Natural killer cell treated with Interleukin-12 subunit alpha and Interleukin-12 subunit beta and Interleukin-15 and Interleukin-18, amount 100 ng/mL, for 72 hours (primary cell): Measurements from ENCODE around the gene PSMD4. TPM values are rescaled to one million over a fixed set of nuclear protein-coding genes. Genes with fewer than 3 reads are reported as not detected.

Experiments used
- ATAC-seq, 2 donors: fragments of 150-1000 bp; cut with Tn5 transposase in 1 of 2; sonication (Bioruptor Pico), chemical (Tn5 transposase) in 1 of 2; 2 replicates each; pipeline ENCODE4 v1.10.0; 2021
- DNase-seq: peaks from one replicate; pipeline ENCODE4 v3.0.0; 2022; ENCODE audit warnings: low spot score
- H3K27ac Mint-ChIP-seq, 2 donors: 1 replicate in 1 of 2; 2 replicates in 1 of 2; pipeline ENCODE4 v1.8.0; 2022; ENCODE audit warnings: mixed read lengths in 2 of 2, mild to moderate bottlenecking in 1 of 2, moderate library complexity in 1 of 2
- H3K27me3 Mint-ChIP-seq, 2 donors: 1 replicate in 1 of 2; 2 replicates in 1 of 2; pipeline ENCODE4 v1.8.0; 2022; ENCODE audit warnings: mixed read lengths in 2 of 2
- H3K36me3 Mint-ChIP-seq: one replicate; pipeline ENCODE4 v1.8.0; 2022; ENCODE audit warnings: mixed read lengths
- H3K4me1 Mint-ChIP-seq, 2 donors: 1 replicate in 1 of 2; 2 replicates in 1 of 2; pipeline ENCODE4 v1.8.0; 2022; ENCODE audit warnings: low read depth in 2 of 2, mixed read lengths in 2 of 2, mild to moderate bottlenecking in 1 of 2
- H3K4me3 Mint-ChIP-seq: one replicate; pipeline ENCODE4 v1.8.0; 2022; ENCODE audit warnings: mixed read lengths
- H3K9me3 Mint-ChIP-seq: 2 replicates; pipeline ENCODE4 v1.8.0; 2022; ENCODE audit warnings: mixed read lengths
- total RNA-seq, 2 donors: library from RNA; stranded (reverse); gene quantifications; one replicate each; pipeline ENCODE4 v1.2.3, GENCODE V29; 2022

The PSMD4 gene
- total RNA-seq, 2 donors from 2014 or later = 193 to 235 TPM

DNA sequence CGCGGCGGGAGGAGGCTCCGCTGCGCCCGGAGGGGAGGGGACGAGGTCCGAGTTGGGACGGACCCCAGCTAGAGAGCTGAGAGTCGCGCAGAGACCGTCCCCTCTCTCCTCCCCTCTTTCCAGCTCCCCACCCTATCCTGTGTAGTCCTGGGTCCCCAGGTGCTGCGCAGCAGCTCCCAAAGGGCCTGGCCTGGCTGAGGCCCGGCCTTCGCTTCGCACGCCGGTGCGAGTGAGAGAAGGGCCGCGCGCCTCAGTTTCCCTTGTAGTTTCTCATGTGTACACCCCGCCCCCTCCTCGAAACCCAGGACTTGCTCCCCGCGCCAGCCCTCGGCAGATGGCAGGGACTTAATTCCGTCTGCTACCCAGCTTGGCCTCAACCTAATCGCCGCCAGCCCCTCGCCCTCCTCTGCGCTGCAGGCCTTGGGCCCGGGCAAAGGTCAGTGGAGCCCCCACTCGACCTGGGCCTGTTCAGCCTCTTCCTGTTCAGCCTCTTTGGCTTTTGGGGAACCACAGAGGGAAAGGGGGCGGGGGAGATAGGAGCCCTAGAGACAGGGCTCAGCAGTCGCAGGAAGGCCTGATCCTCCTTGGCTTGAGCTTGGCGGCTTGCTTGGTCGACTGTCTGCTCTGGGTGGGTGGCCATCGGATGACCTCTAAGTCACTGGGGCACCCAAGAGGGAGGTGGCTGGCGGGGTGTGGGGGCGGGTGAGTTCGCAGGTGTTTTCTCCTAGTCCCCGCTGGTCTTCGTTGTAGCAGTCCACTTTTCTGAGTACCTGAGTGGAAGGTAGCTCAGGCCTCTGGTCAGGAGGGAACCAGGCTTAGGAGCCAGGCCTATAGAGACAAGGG is 28.6 kb downstream of the PSMD4 start:
- Mint-ChIP-seq H3K4me3 (peak overlapping the region; percentile 97), H3K27ac (peak overlapping the region; percentile 95 to 98), H3K36me3 (peaks cover 5% of the 10 kb centered on the region), H3K27me3 (no peaks in the 10 kb centered on the region), H3K9me3 (no peaks in the 10 kb centered on the region), H3K4me1 (peaks cover 24 to 27% of the 10 kb centered on the region in 2 donors)
- no peak for ATAC-seq
- no peak for DNase-seq

GRCh38 chr1:151284013-151284577 is 29.6 kb downstream of the PSMD4 start:
- H3K36me3 Mint-ChIP-seq = peaks cover 12% of the 10 kb centered on the region
- H3K9me3 Mint-ChIP-seq = no peaks in the 10 kb centered on the region
- ATAC-seq (no peak), DNase-seq (no peak)
- H3K27me3 Mint-ChIP-seq = no peaks in the 10 kb centered on the region
- peaks cover 34% of the 10 kb centered on the region in 2 donors for H3K4me1 Mint-ChIP-seq
- peak overlapping the region; percentile 97 for H3K4me3 Mint-ChIP-seq
- H3K27ac Mint-ChIP-seq = peak overlapping the region; percentile 95 to 98

GRCh38 chr1:151286619-151287340 is 32.2 kb downstream of the PSMD4 start:
- Mint-ChIP-seq H3K27me3 (no peaks in the 10 kb centered on the region), H3K4me1 (peaks cover 48 to 50% of the 10 kb centered on the region in 2 donors), H3K9me3 (no peaks in the 10 kb centered on the region), H3K4me3 (no peak overlapping the region), H3K27ac (no peak overlapping the region), H3K36me3 (peaks cover 12% of the 10 kb centered on the region)
- DNase-seq = no peak
- ATAC-seq = no peak

- no peak overlapping the region for H3K27ac Mint-ChIP-seq
These were observed 32.8 kb downstream of the PSMD4 start for GRCh38 chr1:151287341-151287699.

DNA sequence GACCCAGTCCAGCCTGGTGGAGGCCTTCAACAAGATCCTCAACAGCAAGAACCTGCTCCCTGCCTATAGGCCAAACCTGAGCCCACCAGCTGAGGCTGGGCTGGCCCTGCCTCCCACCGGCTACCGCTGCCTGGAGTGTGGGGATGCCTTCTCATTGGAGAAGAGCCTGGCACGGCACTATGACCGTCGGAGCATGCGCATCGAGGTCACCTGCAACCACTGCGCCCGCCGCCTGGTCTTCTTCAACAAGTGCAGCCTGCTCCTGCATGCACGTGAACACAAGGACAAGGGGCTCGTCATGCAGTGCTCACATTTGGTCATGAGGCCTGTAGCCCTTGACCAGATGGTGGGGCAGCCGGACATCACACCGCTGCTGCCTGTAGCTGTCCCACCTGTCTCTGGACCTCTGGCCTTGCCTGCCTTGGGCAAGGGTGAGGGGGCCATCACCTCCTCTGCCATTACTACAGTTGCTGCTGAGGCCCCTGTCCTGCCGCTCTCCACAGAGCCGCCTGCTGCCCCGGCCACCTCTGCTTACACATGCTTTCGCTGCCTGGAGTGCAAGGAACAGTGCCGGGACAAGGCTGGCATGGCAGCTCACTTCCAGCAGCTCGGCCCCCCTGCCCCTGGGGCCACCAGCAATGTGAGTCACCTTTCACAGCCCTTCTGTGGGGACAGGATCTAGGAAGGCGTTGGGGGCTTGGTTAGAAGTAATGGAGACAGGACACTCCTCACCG is 33.4 kb downstream of the PSMD4 start:
- no peak overlapping the region for H3K4me3 Mint-ChIP-seq
- no peaks in the 10 kb centered on the region for H3K9me3 Mint-ChIP-seq
- no peaks in the 10 kb centered on the region for H3K27me3 Mint-ChIP-seq
- H3K27ac Mint-ChIP-seq = peak overlapping the region; percentile 76 to 77
- DNase-seq (no peak), ATAC-seq (no peak)
- H3K36me3 Mint-ChIP-seq = peaks cover 12% of the 10 kb centered on the region
- peaks cover 51 to 55% of the 10 kb centered on the region in 2 donors for H3K4me1 Mint-ChIP-seq

More at GRCh38 chr1:151287341-151287699, 32.8 kb downstream of the PSMD4 start:
- Mint-ChIP-seq H3K4me3 (no peak overlapping the region), H3K27me3 (no peaks in the 10 kb centered on the region), H3K4me1 (peaks cover 48 to 52% of the 10 kb centered on the region in 2 donors), H3K36me3 (peaks cover 12% of the 10 kb centered on the region), H3K9me3 (no peaks in the 10 kb centered on the region)
- no peak for ATAC-seq
- DNase-seq = no peak

DNA sequence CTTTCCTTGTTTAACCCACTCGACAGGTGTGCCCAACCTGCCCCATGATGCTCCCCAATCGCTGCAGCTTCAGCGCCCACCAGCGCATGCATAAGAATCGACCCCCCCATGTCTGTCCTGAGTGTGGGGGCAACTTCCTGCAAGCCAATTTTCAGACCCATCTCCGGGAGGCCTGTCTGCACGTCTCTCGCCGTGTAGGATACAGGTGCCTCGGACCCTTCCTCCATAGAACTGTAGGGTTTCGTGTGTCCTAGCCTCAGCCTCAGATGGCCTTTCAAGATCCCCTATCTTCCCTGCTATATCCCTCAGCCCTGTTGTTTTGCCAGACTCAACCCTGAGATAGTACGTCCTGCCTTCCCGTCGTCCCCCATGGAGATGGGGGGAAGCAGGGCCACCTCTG is 34.0 kb downstream of the PSMD4 start:
- H3K27ac Mint-ChIP-seq = peak overlapping the region; percentile 76 to 77
- no peaks in the 10 kb centered on the region for H3K9me3 Mint-ChIP-seq

DNA sequence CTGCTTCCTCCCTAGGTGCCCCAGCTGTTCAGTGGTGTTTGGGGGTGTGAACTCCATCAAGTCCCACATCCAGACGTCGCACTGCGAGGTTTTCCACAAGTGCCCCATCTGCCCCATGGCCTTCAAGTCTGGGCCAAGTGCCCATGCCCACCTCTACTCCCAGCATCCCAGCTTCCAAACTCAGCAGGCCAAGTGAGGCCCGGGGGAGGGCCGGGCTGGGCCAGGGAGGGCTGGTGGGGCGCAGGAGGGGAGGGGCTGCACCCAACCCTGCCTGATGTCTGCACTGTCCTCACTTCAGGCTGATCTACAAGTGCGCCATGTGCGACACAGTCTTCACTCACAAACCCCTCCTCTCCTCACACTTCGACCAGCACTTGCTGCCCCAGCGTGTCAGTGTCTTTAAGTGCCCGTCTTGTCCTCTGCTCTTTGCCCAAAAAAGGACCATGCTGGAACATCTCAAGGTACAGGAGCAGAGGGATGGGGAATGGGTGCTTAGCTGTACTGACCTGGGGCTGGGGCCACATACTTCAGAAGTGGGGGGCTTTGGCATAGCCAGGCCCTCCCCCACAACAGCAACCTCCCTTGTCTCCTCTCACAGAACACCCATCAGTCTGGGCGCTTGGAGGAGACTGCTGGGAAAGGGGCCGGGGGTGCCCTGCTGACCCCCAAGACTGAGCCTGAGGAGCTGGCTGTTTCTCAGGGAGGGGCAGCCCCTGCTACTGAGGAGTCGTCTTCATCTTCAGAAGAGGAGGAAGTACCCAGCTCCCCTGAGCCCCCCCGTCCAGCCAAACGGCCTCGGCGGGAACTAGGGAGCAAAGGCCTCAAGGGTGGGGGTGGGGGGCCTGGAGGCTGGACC is 34.8 kb downstream of the PSMD4 start:
- ATAC-seq = no peak
- Mint-ChIP-seq H3K4me1 (peaks cover 38 to 47% of the 10 kb centered on the region in 2 donors), H3K4me3 (peak overlapping the region; percentile 49), H3K27me3 (no peaks in the 10 kb centered on the region), H3K9me3 (no peaks in the 10 kb centered on the region), H3K27ac (peak overlapping the region; percentile 76 to 77), H3K36me3 (peaks cover 12% of the 10 kb centered on the region)
- DNase-seq = no peak

More for the DNA sequence above, 34.0 kb downstream of the PSMD4 start:
- ATAC-seq (no peak), DNase-seq (no peak)
- Mint-ChIP-seq H3K4me1 (peaks cover 46 to 54% of the 10 kb centered on the region in 2 donors), H3K4me3 (peak overlapping the region; percentile 49), H3K27me3 (no peaks in the 10 kb centered on the region), H3K36me3 (peaks cover 12% of the 10 kb centered on the region)

GRCh38 chr1:151289991-151290708 is 35.6 kb downstream of the PSMD4 start:
- no peaks in the 10 kb centered on the region for H3K27me3 Mint-ChIP-seq
- peaks cover 12% of the 10 kb centered on the region for H3K36me3 Mint-ChIP-seq
- ATAC-seq (no peak), DNase-seq (no peak)
- H3K4me1 Mint-ChIP-seq = peaks cover 34 to 44% of the 10 kb centered on the region in 2 donors
- peak overlapping the region; percentile 55 for H3K4me3 Mint-ChIP-seq
- H3K9me3 Mint-ChIP-seq = no peaks in the 10 kb centered on the region
- peak overlapping the region; percentile 76 to 82 for H3K27ac Mint-ChIP-seq

DNA sequence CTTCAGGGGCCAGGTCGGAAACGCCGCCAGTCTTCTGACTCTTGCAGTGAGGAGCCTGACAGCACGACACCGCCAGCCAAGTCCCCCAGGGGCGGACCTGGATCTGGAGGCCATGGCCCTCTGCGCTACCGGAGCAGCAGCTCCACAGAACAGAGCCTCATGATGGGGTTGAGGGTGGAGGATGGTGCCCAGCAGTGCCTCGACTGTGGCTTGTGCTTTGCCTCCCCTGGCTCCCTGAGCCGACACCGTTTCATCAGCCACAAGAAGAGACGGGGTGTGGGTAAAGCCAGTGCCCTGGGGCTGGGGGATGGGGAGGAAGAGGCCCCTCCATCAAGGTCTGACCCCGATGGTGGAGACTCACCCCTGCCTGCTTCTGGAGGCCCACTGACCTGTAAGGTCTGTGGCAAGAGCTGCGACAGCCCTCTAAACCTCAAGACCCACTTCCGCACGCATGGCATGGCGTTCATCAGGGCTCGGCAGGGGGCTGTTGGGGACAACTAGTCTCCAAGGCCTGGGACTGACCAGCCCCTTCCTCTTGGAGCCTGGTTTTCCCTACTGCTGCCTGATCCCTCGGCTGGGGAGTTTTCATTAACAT is 36.3 kb downstream of the PSMD4 start:
- ATAC-seq (peak; percentile 81 to 85), DNase-seq (peak; percentile 83)
- Mint-ChIP-seq H3K9me3 (no peaks in the 10 kb centered on the region), H3K36me3 (peaks cover 11% of the 10 kb centered on the region), H3K4me1 (peaks cover 32 to 42% of the 10 kb centered on the region in 2 donors), H3K27ac (peak overlapping the region; percentile 76 to 82), H3K4me3 (peak overlapping the region; percentile 55), H3K27me3 (no peaks in the 10 kb centered on the region)

- H3K9me3 Mint-ChIP-seq = no peaks in the 10 kb centered on the region
- peaks cover 29 to 38% of the 10 kb centered on the region in 2 donors for H3K4me1 Mint-ChIP-seq
- no peaks in the 10 kb centered on the region for H3K27me3 Mint-ChIP-seq
- peaks cover 7% of the 10 kb centered on the region for H3K36me3 Mint-ChIP-seq
- DNase-seq (peak; percentile 44), ATAC-seq (peak in 1 of 2 donors; percentile 50)
- no peak overlapping the region for H3K4me3 Mint-ChIP-seq
- H3K27ac Mint-ChIP-seq = peak overlapping the region; percentile 64 to 87
These were observed 37.9 kb downstream of the PSMD4 start for GRCh38 chr1:151292207-151293030.

- Mint-ChIP-seq H3K4me3 (no peak overlapping the region), H3K9me3 (no peaks in the 10 kb centered on the region), H3K4me1 (peaks cover 29 to 38% of the 10 kb centered on the region in 2 donors), H3K27me3 (no peaks in the 10 kb centered on the region), H3K27ac (peak overlapping the region; percentile 64 to 87), H3K36me3 (peaks cover 7% of the 10 kb centered on the region)
- DNase-seq = peak; percentile 46
- no peak for ATAC-seq
These were observed 38.6 kb downstream of the PSMD4 start for GRCh38 chr1:151293093-151293492.
